Mesodermal cell (in vitro differentiated cells): ENCODE measurements around the gene LYPLA2.

ENCODE experiments used
- H3K27ac ChIP-seq: 2 replicates; pipeline ENCODE4 v1.7.0; 2013; ENCODE audit warnings: mild to moderate bottlenecking, low read depth, low read length, moderate library complexity; ENCODE audit not compliant: severe bottlenecking
- H3K36me3 ChIP-seq: 2 replicates; pipeline ENCODE4 v1.7.1; 2013; ENCODE audit warnings: mild to moderate bottlenecking, low read length, moderate library complexity; ENCODE audit not compliant: control insufficient read depth, insufficient read depth
- H3K4me1 ChIP-seq: one replicate; pipeline ENCODE4 v1.7.1; 2013; ENCODE audit warnings: mild to moderate bottlenecking, low read length; ENCODE audit not compliant: insufficient read depth, control insufficient read depth, poor library complexity, severe bottlenecking
- H3K4me3 ChIP-seq: 2 replicates; pipeline ENCODE4 v1.7.0; 2013; ENCODE audit warnings: low read length, control low read depth, mild to moderate bottlenecking; ENCODE audit not compliant: insufficient read depth, poor library complexity, severe bottlenecking; ENCODE audit errors: extremely low read depth
- H3K9me3 ChIP-seq: 2 replicates; pipeline ENCODE4 v1.7.1; 2013; ENCODE audit warnings: mild to moderate bottlenecking, low read length, moderate library complexity; ENCODE audit not compliant: control insufficient read depth
- WGBS, 2 experiments: methylation state at CpG; one replicate each; pipeline ENCODE4 v1.1.5; 2013; ENCODE audit warnings: missing lambda C conversion rate in 2 of 2; ENCODE audit not compliant: insufficient coverage in 2 of 2; 5-methylcytosine and 5-hydroxymethylcytosine counted together

LYPLA2 gene

GRCh38 chr1:23843644-23844043, 52.7 kb downstream of the LYPLA2 start:
- no peaks in the 10 kb centered on the region for H3K9me3 ChIP-seq
- 80% methylated on average over 1 to 3 of the region's 5 CpGs for WGBS, 2 experiments
- no peaks in the 10 kb centered on the region for H3K4me1 ChIP-seq
- H3K27ac ChIP-seq: no peak overlapping the region
- no peaks in the 10 kb centered on the region for H3K36me3 ChIP-seq
- no peak overlapping the region for H3K4me3 ChIP-seq
